Endothelial cell of hepatic sinusoid (primary cell): ENCODE measurements around the gene ERBB4.

Experiments used
- in situ Hi-C: cut with HindIII; loops from 2 replicates; pipeline ENCODE4 v1.10.0; 2017; ENCODE audit warnings: low sequenced_read_pairs

The ERBB4 gene

GRCh38 chr2:211387734-211388133 is 1150.9 kb downstream of the ERBB4 start:
- in situ Hi-C loops: no loop called here

- in situ Hi-C loops: no loop called here
Measured at GRCh38 chr2:211380041-211380440, 1158.6 kb downstream of the ERBB4 start.

GRCh38 chr2:211376410-211376809 is 1162.2 kb downstream of the ERBB4 start:
- in situ Hi-C loops: no loop called here

DNA sequence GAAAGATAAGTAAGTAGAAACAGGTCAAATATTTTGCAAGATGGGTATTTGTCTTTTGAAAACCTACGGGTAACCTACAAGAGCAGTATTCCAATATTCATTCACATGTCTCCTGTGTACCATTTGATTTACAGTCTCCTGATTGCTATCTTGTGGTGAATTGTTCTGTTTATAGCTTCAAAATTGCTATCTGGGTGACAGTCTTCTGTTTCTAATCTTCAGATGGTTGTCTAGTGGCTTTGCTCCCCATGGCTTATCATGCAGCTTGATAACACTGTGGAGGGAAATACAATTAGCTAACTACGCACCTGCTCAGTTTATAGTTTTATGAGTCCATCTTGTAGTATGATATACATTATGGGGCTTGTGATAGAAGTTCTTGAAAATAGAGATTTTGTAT is 1165.4 kb downstream of the ERBB4 start:
- in situ Hi-C loops: loop anchor here (5.0 kb wide), 1 partner anchor 54 kb away; no protein-coding TSS in a partner anchor

GRCh38 chr2:211371465-211371864 is 1167.1 kb downstream of the ERBB4 start:
- in situ Hi-C loops: loop anchor here (5.0 kb wide), 1 partner anchor 56 kb away; no protein-coding TSS in a partner anchor

DNA sequence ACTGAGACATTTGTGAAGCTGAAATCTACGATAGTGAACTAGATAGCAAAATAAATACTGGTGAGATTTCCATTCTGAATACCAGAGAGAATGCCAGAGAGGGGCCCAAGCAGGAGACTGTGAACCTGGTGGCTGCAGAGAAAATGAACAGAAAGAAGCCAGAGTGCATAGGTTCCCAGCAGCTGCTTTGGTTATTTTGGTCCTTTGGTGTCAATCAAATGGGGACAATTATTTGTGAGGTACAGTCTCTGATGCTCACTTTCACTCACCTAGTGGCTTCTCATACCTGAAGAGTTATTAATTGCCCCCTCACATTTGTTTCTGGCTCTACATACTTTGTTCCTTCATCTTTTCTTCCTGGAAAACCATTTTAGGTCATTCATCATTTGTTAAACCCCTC is 1170.1 kb downstream of the ERBB4 start:
- in situ Hi-C loops: no loop called here

- in situ Hi-C loops: no loop called here
Measured at GRCh38 chr2:211367711-211368110, 1170.9 kb downstream of the ERBB4 start.

DNA sequence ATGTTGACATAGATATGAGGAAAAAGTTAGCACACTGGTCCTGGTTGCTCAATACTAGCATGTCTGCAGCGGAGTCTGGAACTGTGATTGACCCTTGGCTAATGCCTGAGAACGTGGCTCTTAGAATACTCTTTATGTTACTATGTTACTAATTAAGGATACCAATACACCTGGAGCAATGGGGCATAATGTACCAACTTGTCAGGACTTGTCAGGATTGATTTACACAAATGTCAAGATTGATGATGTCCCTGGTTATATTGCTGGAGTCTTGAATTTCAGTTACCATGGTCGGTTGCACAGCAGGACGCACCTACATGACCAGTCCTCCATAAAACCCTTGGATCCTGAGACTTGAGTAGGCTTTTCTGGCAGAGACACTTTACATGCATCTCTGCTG is 1171.3 kb downstream of the ERBB4 start:
- in situ Hi-C loops: no loop called here

GRCh38 chr2:211364911-211365310 is 1173.7 kb downstream of the ERBB4 start:
- in situ Hi-C loops: no loop called here

DNA sequence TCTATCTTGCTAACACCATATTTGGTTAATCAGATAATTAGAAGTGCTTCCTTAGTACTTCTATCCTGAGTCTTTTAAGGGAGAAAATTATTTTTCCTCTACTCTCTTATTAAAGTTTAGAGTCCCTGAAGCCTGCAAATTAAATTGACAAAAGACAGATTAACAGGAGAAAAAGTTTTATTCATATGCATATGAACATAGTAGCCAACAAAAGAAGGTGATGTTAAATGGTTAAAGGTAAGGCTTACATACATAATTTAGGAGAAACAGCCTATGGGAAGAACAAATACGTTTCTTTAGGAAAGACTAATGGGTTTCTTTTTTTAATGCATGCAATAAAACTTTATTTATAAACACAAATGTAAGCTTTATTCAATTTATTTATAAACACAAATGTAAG is 1177.2 kb downstream of the ERBB4 start:
- in situ Hi-C loops: no loop called here

- in situ Hi-C loops: no loop called here
Measured at GRCh38 chr2:211359347-211359746, 1179.3 kb downstream of the ERBB4 start.

DNA sequence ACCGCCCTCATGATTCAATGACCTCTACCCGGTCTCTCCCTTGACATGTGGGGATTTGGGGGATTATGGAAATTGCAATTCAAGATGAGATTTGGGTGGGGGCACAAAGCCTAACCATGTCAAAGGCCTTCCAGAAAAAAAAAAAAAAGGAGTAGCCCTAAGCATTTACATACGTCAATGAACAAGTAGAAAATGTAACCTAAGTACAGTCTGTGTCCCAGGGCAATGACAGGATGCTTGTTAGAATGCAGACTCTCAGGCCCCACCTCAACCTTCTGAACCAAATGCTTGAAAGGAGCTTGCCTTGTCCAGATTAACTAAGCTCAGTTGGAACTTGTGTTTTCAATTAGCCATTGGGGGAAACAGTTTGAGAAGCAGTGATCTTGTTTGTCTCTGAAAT is 1180.1 kb downstream of the ERBB4 start:
- in situ Hi-C loops: no loop called here

GRCh38 chr2:211354481-211354880 is 1184.1 kb downstream of the ERBB4 start:
- in situ Hi-C loops: no loop called here

GRCh38 chr2:211351987-211352386 is 1186.6 kb downstream of the ERBB4 start:
- in situ Hi-C loops: no loop called here

DNA sequence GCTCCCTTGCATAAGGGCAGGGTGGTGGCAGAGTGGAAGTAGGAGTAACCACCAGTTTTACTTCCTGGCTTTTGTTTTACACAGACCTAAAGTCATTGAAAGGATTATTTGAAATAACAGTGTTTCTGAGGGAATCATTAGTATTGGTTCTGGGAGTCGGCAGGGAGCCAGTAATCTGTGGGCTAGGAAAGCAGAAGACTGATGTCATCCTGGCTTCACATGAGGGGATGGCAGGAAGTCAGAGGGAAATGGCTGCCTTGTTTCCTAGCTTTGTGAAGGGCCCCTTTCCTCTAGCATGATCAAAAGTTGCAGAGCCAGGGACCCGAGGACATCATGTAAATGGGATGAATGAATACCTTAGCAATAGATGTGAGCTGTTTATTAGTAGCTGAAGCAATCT is 1189.6 kb downstream of the ERBB4 start:
- in situ Hi-C loops: loop anchor here (10.0 kb wide), 1 partner anchor 114 kb away; no protein-coding TSS in a partner anchor

GRCh38 chr2:211347328-211347727 is 1191.3 kb downstream of the ERBB4 start:
- in situ Hi-C loops: loop anchor here (10.0 kb wide), 1 partner anchor 113 kb away; no protein-coding TSS in a partner anchor

- in situ Hi-C loops: loop anchor here (10.0 kb wide), 1 partner anchor 109 kb away; no protein-coding TSS in a partner anchor
Measured at GRCh38 chr2:211344289-211344688, 1194.3 kb downstream of the ERBB4 start.

DNA sequence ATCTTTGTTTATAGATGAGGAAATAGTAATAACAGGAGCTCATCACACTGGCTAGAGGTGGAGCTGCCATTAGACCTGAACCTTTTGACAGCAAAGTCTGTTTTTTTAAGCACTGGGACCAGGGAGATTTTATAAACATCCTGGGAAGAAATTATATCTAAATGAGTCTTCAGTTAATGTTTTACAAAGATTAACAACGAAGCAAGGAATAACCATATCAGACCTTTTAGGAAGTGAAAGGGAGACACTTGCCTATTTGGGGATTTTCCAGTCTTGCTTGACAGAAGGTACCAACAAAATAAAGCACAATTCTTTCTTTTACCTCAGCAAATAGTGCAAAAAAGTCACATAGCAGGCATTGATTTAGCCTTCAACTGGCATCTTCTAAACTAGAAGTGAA is 1205.2 kb downstream of the ERBB4 start:
- in situ Hi-C loops: no loop called here

GRCh38 chr2:211331736-211332135 is 1206.9 kb downstream of the ERBB4 start:
- in situ Hi-C loops: no loop called here

GRCh38 chr2:211329882-211330281 is 1208.7 kb downstream of the ERBB4 start:
- in situ Hi-C loops: no loop called here

GRCh38 chr2:211329421-211329820 is 1209.2 kb downstream of the ERBB4 start:
- in situ Hi-C loops: no loop called here

- in situ Hi-C loops: no loop called here
Measured at GRCh38 chr2:211328126-211328525, 1210.5 kb downstream of the ERBB4 start.
